GM23338 (cell line): ENCODE data around the gene POMGNT1. TPM values are rescaled to one million over a fixed set of nuclear protein-coding genes. Genes with fewer than 3 reads are reported as not detected.

Experiments
- ATAC-seq: fragments of 200-7000 bp; cut with Tn5 transposase; 3 replicates; pipeline ENCODE4 v1.9.1; 2020
- DNase-seq: peaks from one replicate; pipeline ENCODE4 v3.0.0-alpha.2; 2015; ENCODE audit warnings: low spot score
- H2AFZ ChIP-seq: fragments of 200-600 bp; sonication (generic); 2 replicates; pipeline ENCODE4 v1.8.0; 2016; ENCODE audit warnings: antibody characterized with exemption, mild to moderate bottlenecking, moderate library complexity
- H3F3A ChIP-seq: fragments of 200-600 bp; sonication (generic); replicated peaks from 2 replicates; pipeline ENCODE4 v1.8.0; 2017; ENCODE audit warnings: antibody characterized with exemption, mixed run types, low read depth
- H3K27ac ChIP-seq: fragments of 200-600 bp; sonication (generic); 2 replicates; pipeline ENCODE4 v1.6.1; 2016; ENCODE audit warnings: low read depth
- H3K27me3 ChIP-seq: fragments of 200-600 bp; sonication (generic); 2 replicates; pipeline ENCODE4 v1.8.0; 2016; ENCODE audit warnings: mild to moderate bottlenecking, mixed run types, moderate library complexity; ENCODE audit not compliant: insufficient read depth
- H3K36me3 ChIP-seq: fragments of 200-600 bp; sonication (generic); 2 replicates; pipeline ENCODE4 v1.8.0; 2016; ENCODE audit warnings: mild to moderate bottlenecking; ENCODE audit not compliant: insufficient read depth
- H3K4me1 ChIP-seq: fragments of 200-600 bp; sonication (generic); 2 replicates; pipeline ENCODE4 v1.8.0; 2016; ENCODE audit warnings: mild to moderate bottlenecking, moderate library complexity; ENCODE audit not compliant: insufficient read depth
- H3K4me2 ChIP-seq: fragments of 200-600 bp; sonication (generic); 2 replicates; pipeline ENCODE4 v1.7.1; 2017; ENCODE audit warnings: mixed run types
- H3K4me3 ChIP-seq: fragments of 200-600 bp; sonication (generic); 2 replicates; pipeline ENCODE4 v1.6.1; 2016; ENCODE audit warnings: mixed run types
- H3K79me2 ChIP-seq: fragments of 200-600 bp; sonication (generic); replicated peaks from 2 replicates; pipeline ENCODE4 v1.8.0; 2017; ENCODE audit warnings: mild to moderate bottlenecking; ENCODE audit not compliant: insufficient read depth
- H3K9me2 ChIP-seq: fragments of 200-600 bp; sonication (generic); 2 replicates; pipeline ENCODE4 v1.8.0; 2017; ENCODE audit not compliant: insufficient read depth
- H4K20me1 ChIP-seq: fragments of 200-600 bp; sonication (generic); replicated peaks from 2 replicates; pipeline ENCODE4 v1.8.0; 2017; ENCODE audit warnings: mild to moderate bottlenecking; ENCODE audit not compliant: insufficient read depth
- H3K27ac Mint-ChIP-seq: 2 replicates; pipeline ENCODE4 v1.8.0; 2020; ENCODE audit warnings: inconsistent platforms, mild to moderate bottlenecking, moderate library complexity, mixed read lengths
- H3K27me3 Mint-ChIP-seq: 3 replicates; pipeline ENCODE4 v1.8.0; 2022; ENCODE audit warnings: low read depth, mild to moderate bottlenecking, moderate library complexity, mixed read lengths, inconsistent platforms; ENCODE audit not compliant: insufficient read depth, poor library complexity
- H3K36me3 Mint-ChIP-seq: 3 replicates; pipeline ENCODE4 v1.8.0; 2021; ENCODE audit warnings: low read depth, mild to moderate bottlenecking, inconsistent platforms, moderate library complexity, mixed read lengths
- H3K4me1 Mint-ChIP-seq: 3 replicates; pipeline ENCODE4 v1.8.0; 2020; ENCODE audit warnings: mild to moderate bottlenecking, inconsistent platforms, mixed read lengths
- H3K4me3 Mint-ChIP-seq: 3 replicates; pipeline ENCODE4 v1.8.0; 2021; ENCODE audit warnings: moderate library complexity, mild to moderate bottlenecking, inconsistent platforms, mixed read lengths
- H3K9me3 Mint-ChIP-seq: 3 replicates; pipeline ENCODE4 v1.8.0; 2020; ENCODE audit warnings: moderate library complexity, mild to moderate bottlenecking, inconsistent platforms, mixed read lengths
- CREB1 ChIP-seq: fragments of 250-450 bp; sonication (Bioruptor Pico); IDR thresholded peaks from 2 replicates; pipeline ENCODE4 v1.5.0; 2020; ENCODE audit warnings: low read depth, mild to moderate bottlenecking, moderate library complexity
- EZH2 ChIP-seq: fragments of 200-600 bp; sonication (generic); IDR thresholded peaks from one replicate; pipeline ENCODE4 v1.8.0; 2017; ENCODE audit warnings: antibody characterized with exemption, mild to moderate bottlenecking, low read depth; ENCODE audit not compliant: unreplicated experiment
- EZH2phosphoT487 ChIP-seq: fragments of 200-600 bp; sonication (generic); IDR thresholded peaks from one replicate; pipeline ENCODE4 v1.8.1; 2018; ENCODE audit warnings: antibody characterized with exemption; ENCODE audit not compliant: unreplicated experiment
- NANOG ChIP-seq: IDR thresholded peaks from 2 replicates; pipeline ENCODE4 v1.6.1; 2016; ENCODE audit warnings: antibody characterized with exemption, borderline replicate concordance
- STAT1 ChIP-seq: IDR thresholded peaks from one replicate; pipeline ENCODE4 v1.6.1; 2016; ENCODE audit warnings: antibody characterized with exemption; ENCODE audit not compliant: unreplicated experiment
- ZNF114 ChIP-seq: fragments of 250-450 bp; sonication (Bioruptor Pico); IDR thresholded peaks from 2 replicates; pipeline ENCODE4 v1.5.0; 2020; ENCODE audit warnings: mild to moderate bottlenecking, moderate library complexity
- polyA plus RNA-seq: library from polyadenylated mRNA; unstranded; fragments of >200 nt; fragmentation: Nextera tagmentation; extraction: Ambion mirVana; gene quantifications from 2 replicates; pipeline ENCODE4 v1.2.1, GENCODE V29; 2016
- total RNA-seq: library from RNA; depleted of rRNA; stranded (reverse); fragments of >200 nt; shearing (Covaris generic); gene quantifications from 2 replicates; pipeline ENCODE4 v1.2.3, GENCODE V29; 2014
- TF ChIP-seq, protein P1 (sequence below), 2 experiments: fragments of 200-600 bp in 1 of 2; sonication (generic) in 1 of 2; conservative IDR thresholded peaks; 2 replicates each; pipeline versions ENCODE4 v1.5.1 to v1.6.1; 2016 to 2017; ENCODE audit warnings: antibody characterized with exemption in 2 of 2, low read depth in 2 of 2, mild to moderate bottlenecking in 2 of 2, moderate library complexity in 1 of 2
- TF ChIP-seq, protein P2 (sequence below): fragments of 250-450 bp; sonication (Bioruptor Pico); IDR thresholded peaks from 2 replicates; pipeline ENCODE4 v1.5.0; 2020; ENCODE audit warnings: mild to moderate bottlenecking, moderate library complexity
- TF ChIP-seq, protein P3 (sequence below): IDR thresholded peaks from 2 replicates; pipeline ENCODE4 v1.6.1; 2016; ENCODE audit warnings: antibody characterized with exemption

Gene POMGNT1
- total and polyA plus RNA-seq, 2 experiments from 2014 or later: 24.3 to 32.1 TPM

DNA sequence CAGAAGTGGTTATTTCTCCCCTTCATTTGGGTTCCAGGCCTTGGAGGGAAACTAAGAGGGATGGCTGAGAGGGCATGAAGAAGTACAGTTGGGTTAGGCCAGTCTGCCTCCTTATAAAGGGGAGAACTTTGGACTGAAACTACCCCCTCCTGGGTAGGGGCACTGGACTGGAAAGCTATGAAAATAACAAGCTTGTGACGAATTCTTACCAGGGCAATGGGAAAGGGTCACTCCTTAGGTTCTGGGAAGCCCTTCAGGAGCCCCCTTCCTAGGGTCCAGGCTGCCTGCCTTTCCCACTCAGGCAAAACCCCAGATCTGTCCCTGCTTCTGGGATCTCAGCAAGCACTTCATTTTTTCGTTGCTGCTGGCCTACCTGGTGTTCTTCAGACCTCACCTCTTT, 12.2 kb downstream of the POMGNT1 start (continued):
- TF ChIP-seq, protein P1, sequence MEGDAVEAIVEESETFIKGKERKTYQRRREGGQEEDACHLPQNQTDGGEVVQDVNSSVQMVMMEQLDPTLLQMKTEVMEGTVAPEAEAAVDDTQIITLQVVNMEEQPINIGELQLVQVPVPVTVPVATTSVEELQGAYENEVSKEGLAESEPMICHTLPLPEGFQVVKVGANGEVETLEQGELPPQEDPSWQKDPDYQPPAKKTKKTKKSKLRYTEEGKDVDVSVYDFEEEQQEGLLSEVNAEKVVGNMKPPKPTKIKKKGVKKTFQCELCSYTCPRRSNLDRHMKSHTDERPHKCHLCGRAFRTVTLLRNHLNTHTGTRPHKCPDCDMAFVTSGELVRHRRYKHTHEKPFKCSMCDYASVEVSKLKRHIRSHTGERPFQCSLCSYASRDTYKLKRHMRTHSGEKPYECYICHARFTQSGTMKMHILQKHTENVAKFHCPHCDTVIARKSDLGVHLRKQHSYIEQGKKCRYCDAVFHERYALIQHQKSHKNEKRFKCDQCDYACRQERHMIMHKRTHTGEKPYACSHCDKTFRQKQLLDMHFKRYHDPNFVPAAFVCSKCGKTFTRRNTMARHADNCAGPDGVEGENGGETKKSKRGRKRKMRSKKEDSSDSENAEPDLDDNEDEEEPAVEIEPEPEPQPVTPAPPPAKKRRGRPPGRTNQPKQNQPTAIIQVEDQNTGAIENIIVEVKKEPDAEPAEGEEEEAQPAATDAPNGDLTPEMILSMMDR (conservative IDR thresholded peaks at IDR 0.05; ENCODE audit: low read depth in 2 of 2): no peak
- TF ChIP-seq EZH2phosphoT487 (no peak), STAT1 (no peak), EZH2 (no peak)

DNA sequence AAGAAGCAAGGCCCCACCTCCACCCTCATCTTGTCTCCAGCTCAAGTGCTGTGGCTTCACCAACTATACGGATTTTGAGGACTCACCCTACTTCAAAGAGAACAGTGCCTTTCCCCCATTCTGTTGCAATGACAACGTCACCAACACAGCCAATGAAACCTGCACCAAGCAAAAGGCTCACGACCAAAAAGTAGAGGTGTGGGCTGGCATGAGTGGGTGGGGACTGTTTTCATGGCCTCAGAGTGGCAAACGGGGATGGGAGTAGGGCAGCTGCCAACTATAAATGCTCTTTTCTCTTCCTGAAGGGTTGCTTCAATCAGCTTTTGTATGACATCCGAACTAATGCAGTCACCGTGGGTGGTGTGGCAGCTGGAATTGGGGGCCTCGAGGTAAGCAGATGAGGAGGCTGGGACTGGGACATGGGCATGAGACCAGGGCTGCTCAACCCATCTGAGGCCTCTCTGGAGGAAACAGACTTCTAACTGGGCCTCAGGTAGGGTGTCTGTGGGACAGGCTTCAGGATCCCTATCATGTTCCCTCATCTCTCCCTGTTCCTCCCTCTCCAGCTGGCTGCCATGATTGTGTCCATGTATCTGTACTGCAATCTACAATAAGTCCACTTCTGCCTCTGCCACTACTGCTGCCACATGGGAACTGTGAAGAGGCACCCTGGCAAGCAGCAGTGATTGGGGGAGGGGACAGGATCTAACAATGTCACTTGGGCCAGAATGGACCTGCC, 13.1 kb downstream of the POMGNT1 start:
- H3K27ac ChIP-seq: no peak overlapping the region
- H3K27me3 Mint-ChIP-seq: peaks cover 10% of the 10 kb centered on the region
- H3K36me3 Mint-ChIP-seq: peaks cover 11% of the 10 kb centered on the region
- H3K4me2 ChIP-seq: no peak overlapping the region
- no peak for DNase-seq
- H3K79me2 ChIP-seq: no peaks in the 10 kb centered on the region
- no peak overlapping the region for H3K27ac Mint-ChIP-seq
- no peaks in the 10 kb centered on the region; the same call in 1 of the 2 replicates for H3K4me1 ChIP-seq
- H3K9me3 Mint-ChIP-seq: no peaks in the 10 kb centered on the region
- H3K4me3 ChIP-seq: no peak overlapping the region
- H3K27me3 ChIP-seq: 0 out of 2 replicates have a peak, but pooled peaks cover 6% of the 10 kb centered on the region
- no peaks in the 10 kb centered on the region for H4K20me1 ChIP-seq
- no peak for ATAC-seq
- no peaks in the 10 kb centered on the region for H3F3A ChIP-seq
- H3K4me1 Mint-ChIP-seq: peaks cover 7% of the 10 kb centered on the region; the same call in 2 of the 3 replicates
- H3K4me3 Mint-ChIP-seq: no peak overlapping the region
- H2AFZ ChIP-seq: no peak overlapping the region
- H3K9me2 ChIP-seq: no peaks in the 10 kb centered on the region
- H3K36me3 ChIP-seq: no peaks in the 10 kb centered on the region
- TF ChIP-seq, protein P2, sequence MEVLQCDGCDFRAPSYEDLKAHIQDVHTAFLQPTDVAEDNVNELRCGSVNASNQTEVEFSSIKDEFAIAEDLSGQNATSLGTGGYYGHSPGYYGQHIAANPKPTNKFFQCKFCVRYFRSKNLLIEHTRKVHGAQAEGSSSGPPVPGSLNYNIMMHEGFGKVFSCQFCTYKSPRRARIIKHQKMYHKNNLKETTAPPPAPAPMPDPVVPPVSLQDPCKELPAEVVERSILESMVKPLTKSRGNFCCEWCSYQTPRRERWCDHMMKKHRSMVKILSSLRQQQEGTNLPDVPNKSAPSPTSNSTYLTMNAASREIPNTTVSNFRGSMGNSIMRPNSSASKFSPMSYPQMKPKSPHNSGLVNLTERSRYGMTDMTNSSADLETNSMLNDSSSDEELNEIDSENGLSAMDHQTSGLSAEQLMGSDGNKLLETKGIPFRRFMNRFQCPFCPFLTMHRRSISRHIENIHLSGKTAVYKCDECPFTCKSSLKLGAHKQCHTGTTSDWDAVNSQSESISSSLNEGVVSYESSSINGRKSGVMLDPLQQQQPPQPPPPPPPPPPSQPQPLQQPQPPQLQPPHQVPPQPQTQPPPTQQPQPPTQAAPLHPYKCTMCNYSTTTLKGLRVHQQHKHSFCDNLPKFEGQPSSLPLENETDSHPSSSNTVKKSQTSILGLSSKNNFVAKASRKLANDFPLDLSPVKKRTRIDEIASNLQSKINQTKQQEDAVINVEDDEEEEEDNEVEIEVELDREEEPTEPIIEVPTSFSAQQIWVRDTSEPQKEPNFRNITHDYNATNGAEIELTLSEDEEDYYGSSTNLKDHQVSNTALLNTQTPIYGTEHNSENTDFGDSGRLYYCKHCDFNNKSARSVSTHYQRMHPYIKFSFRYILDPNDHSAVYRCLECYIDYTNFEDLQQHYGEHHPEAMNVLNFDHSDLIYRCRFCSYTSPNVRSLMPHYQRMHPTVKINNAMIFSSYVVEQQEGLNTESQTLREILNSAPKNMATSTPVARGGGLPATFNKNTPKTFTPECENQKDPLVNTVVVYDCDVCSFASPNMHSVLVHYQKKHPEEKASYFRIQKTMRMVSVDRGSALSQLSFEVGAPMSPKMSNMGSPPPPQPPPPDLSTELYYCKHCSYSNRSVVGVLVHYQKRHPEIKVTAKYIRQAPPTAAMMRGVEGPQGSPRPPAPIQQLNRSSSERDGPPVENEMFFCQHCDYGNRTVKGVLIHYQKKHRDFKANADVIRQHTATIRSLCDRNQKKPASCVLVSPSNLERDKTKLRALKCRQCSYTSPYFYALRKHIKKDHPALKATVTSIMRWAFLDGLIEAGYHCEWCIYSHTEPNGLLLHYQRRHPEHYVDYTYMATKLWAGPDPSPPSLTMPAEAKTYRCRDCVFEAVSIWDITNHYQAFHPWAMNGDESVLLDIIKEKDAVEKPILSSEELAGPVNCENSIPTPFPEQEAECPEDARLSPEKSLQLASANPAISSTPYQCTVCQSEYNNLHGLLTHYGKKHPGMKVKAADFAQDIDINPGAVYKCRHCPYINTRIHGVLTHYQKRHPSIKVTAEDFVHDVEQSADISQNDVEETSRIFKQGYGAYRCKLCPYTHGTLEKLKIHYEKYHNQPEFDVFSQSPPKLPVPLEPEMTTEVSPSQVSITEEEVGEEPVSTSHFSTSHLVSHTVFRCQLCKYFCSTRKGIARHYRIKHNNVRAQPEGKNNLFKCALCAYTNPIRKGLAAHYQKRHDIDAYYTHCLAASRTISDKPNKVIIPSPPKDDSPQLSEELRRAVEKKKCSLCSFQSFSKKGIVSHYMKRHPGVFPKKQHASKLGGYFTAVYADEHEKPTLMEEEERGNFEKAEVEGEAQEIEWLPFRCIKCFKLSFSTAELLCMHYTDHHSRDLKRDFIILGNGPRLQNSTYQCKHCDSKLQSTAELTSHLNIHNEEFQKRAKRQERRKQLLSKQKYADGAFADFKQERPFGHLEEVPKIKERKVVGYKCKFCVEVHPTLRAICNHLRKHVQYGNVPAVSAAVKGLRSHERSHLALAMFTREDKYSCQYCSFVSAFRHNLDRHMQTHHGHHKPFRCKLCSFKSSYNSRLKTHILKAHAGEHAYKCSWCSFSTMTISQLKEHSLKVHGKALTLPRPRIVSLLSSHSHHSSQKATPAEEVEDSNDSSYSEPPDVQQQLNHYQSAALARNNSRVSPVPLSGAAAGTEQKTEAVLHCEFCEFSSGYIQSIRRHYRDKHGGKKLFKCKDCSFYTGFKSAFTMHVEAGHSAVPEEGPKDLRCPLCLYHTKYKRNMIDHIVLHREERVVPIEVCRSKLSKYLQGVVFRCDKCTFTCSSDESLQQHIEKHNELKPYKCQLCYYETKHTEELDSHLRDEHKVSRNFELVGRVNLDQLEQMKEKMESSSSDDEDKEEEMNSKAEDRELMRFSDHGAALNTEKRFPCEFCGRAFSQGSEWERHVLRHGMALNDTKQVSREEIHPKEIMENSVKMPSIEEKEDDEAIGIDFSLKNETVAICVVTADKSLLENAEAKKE (CRISPR knock-in tag): no peak
- TF ChIP-seq EZH2phosphoT487: no peak
- no peak for TF ChIP-seq NANOG
- no peak for TF ChIP-seq EZH2
- TF ChIP-seq CREB1 (CRISPR knock-in tag): no peak
- TF ChIP-seq ZNF114 (CRISPR knock-in tag): no peak
- TF ChIP-seq, protein P1 (conservative IDR thresholded peaks at IDR 0.05; ENCODE audit: low read depth in 2 of 2): no peak
- TF ChIP-seq, protein P3, sequence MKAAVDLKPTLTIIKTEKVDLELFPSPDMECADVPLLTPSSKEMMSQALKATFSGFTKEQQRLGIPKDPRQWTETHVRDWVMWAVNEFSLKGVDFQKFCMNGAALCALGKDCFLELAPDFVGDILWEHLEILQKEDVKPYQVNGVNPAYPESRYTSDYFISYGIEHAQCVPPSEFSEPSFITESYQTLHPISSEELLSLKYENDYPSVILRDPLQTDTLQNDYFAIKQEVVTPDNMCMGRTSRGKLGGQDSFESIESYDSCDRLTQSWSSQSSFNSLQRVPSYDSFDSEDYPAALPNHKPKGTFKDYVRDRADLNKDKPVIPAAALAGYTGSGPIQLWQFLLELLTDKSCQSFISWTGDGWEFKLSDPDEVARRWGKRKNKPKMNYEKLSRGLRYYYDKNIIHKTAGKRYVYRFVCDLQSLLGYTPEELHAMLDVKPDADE: no peak
